DLD1 (cell line): ENCODE results near the gene HSPG2.
"Not testable (repeated sequence)": the region's sequence is repeated elsewhere in the genome, so short reads cannot be mapped to it uniquely, and the experiment has no call there.

ENCODE experiments used
- in situ Hi-C: cut with HindIII; loops from 2 replicates; pipeline ENCODE4 v1.10.0; 2017; ENCODE audit warnings: low sequenced_read_pairs

The HSPG2 gene

DNA sequence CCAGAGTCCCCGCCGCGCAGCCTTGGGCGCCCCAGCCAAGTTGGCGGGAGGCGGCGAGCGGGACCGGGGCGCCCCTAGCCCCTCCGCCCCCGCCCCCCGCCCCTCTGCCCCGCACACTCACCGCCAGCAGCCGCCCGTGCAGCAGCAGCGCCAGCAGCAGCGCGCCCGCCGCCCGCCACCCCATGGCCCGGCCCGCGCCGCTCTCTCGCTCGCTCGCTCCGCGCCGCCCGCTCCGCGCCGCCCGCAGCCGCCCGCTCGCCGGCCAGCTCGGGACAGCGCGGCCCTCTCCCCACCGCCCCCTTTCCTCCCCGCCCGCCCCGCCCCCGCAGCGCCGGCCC, at the start of gene HSPG2:
HSPG2 (minus strand) TSS at position 277 of the 338 bp plus-strand sequence; CDS start at position 184, 93 bp downstream.
- in situ Hi-C loops, result no loop called here

DNA sequence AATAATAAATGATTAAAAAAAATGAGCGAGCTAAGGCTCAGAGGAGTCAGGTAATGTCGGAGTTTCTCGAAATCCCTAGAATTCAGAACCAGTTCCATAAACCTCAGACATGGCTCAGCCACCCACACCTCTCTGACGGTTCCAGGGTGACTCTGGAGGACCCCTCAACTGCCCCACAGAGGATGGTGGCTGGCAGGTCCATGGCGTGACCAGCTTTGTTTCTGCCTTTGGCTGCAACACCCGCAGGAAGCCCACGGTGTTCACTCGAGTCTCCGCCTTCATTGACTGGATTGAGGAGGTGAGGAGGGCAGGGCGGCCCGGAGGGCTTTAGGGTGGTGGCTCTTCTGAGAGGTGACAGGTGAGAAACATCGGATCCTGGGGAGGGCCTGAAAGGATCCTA, 49.3 kb upstream of the HSPG2 start:
- in situ Hi-C loops, result not testable (repeated sequence)

DNA sequence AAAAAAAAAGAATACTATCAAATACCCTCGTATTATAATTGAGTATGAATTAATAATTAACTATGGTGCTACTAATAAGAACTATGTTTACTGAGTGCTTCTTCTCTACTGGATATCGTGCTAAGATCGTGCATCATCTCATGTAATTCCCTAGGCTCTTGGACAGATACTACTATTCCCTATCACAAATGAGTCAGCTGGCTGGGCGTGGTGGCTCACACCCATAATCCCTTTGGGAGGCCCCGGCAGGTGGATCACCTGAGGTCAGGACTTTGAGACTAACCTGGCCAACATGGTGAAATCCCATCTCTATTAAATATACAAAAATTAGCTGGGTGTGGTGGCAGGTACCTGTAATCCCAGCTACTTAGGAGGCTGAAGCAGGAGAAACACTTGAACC, 48.8 kb upstream of the HSPG2 start:
- in situ Hi-C loops, result not testable (repeated sequence)

DNA sequence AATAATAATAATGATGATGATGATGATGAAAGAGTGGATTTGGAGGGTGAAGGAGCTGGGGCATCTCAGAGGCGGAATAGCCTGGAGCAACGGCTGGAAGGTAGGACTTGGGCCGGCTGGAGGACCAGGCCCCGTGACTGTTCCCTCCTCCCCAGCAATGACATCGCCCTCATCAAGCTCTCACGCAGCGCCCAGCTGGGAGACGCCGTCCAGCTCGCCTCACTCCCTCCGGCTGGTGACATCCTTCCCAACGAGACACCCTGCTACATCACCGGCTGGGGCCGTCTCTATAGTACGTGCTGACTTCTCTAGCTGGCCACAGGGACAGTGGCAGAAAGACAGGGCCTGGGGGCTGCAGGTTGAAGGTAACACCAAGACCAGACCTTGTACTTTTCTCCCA, 46.4 kb upstream of the HSPG2 start:
- in situ Hi-C loops, result not testable (repeated sequence)

DNA sequence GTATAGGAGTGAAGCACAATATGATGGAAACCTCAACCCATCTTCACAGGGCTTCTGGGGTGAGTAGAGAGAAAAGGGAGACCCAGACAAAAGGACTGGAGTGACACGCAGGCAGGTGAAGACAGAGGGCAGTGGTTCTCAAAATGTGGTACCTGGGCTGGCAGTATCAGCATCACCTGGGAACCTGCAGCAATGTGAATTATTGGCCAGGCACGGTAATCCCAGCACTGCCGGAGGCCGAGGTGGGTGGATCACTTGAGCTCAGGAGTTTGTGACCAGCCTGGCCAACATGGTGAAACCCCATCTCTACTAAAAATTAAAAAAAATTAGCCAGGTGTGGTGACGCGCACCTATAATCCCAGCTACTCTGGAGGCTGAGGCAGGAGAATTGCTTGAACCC, 45.0 kb upstream of the HSPG2 start:
- in situ Hi-C loops, result not testable (repeated sequence)

DNA sequence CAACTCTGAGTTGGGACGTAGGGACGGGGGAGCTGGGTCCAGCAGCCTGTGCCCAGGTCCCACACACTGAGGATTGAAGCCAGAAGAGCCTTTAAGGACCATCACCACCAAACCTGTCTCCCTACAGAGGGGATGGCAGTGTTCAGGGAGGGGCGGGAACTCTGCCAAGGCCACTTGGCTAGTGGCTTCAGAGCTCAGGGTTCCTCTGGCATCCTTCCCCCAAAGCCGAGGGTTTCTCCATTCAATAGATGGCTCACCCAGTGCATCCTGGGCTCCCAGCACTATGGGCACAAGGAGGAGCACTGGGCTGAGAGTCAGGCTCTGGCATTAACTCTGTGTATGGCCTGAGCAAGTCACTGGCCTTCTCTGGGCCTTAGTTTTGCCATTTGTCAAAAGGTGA, 44.1 kb upstream of the HSPG2 start:
- in situ Hi-C loops, result not testable (repeated sequence)

DNA sequence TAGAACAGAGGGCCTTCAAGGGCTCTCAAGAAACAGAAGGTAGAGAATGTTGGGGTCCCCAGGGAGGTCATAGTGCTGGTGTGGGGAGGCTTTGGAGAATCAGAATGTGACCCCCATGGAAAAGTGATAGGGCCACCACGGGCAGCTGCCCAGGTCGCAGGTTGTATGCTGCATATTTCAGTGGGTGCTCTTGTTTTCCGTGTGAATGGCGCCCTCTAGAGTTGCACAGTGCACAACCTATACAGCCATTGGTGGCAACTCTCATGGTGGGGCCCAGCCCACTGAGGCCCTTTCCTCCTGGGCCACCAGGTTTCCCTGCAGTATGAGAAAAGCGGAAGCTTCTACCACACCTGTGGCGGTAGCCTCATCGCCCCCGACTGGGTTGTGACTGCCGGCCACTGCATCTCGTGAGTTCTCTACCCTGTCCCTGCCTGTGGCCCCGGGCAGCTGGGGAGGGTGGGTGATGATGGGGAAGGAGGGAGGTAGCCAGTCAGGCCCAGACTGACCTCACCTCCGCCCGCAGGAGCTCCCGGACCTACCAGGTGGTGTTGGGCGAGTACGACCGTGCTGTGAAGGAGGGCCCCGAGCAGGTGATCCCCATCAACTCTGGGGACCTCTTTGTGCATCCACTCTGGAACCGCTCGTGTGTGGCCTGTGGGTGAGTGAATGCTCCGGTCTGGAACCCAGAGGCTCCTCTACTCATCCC, 43.6 kb upstream of the HSPG2 start:
- in situ Hi-C loops, result not testable (repeated sequence)

DNA sequence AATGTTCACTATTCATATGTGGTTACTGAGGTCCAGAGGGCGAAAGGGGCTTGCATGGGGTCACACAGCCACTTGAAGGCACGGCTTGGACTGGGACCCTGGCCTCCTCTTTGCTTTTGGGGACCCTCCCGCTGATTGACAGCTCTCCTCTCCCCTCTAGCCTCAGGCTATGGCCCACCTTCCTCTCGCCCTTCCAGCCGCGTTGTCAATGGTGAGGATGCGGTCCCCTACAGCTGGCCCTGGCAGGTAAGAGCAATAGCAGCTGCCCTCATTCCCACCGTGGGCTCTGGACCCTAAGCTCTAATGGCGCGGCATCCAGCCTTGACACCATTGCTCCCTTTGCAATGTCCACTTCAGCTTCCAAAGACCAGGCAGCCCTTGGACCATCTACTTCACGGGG, 41.1 kb upstream of the HSPG2 start:
- in situ Hi-C loops, result not testable (repeated sequence)

DNA sequence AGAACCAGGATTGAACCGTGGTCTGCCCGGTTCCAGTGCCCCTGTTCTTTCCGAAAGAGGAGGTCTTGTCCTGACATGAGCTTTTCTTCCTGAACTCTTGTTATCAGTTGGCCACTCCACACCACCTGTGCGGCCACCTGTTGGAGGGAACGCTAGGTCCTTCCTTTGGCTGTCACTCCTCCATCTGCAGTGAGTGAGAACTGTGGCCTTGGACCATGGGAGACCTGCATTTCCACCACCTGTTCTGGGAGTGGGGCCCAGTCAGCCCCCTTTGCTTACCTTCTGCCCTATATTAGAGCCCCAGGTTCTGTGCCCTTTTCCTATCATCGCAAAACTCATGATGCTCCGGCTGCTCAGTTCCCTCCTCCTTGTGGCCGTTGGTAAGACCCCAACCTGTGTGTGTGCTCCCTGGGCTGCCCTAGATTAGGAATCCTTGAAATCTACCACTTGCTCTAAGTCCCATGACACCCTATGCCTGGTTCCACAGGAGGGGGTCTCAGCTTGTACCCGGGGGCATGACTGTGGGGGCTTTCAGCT, 39.7 kb upstream of the HSPG2 start, which contains the start of gene CELA3B:
CELA3B (plus strand) TSS at position 320 of the 537 bp plus-strand sequence; CDS start at position 338, 18 bp downstream.
- in situ Hi-C loops, result not testable (repeated sequence)

DNA sequence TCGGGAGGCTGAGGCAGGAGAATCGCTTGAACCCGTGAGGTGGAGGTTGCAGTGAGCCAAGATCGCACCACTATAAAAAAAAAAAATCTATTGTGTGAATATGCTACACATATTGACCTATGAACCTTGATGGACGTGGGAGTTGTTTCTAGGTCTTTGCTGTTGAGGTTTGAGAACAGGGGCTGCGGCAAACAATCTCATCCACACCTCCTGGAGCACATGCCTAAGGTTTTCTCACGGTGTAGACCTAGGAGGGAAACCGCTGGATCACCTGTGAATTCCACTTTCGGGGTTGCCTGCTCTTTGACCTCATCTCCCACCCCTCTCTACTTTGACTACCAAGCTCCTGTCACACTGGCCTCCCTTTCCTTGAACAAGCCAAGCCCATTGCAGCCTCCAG, 38.2 kb upstream of the HSPG2 start:
- in situ Hi-C loops, result not testable (repeated sequence)

DNA sequence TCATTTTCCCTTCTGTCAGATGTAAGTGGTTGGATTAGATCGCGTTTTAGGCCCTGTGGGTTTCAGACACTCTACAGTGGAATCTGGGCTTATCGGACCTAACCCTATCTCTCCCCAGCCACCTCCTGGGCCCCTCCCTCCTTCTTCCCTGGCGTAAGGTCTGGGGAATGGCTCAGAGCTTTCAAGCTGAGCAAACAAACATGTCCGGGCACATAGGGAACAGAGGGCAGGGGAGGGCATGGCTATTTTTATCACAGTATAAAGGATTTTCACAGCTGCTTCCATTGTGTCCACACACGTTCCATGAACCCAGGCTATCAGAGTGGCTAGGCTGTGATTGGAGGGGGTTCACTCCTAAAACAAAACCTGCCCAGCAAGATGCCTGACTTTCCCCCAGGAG, 37.6 kb upstream of the HSPG2 start:
- in situ Hi-C loops, result not testable (repeated sequence)

DNA sequence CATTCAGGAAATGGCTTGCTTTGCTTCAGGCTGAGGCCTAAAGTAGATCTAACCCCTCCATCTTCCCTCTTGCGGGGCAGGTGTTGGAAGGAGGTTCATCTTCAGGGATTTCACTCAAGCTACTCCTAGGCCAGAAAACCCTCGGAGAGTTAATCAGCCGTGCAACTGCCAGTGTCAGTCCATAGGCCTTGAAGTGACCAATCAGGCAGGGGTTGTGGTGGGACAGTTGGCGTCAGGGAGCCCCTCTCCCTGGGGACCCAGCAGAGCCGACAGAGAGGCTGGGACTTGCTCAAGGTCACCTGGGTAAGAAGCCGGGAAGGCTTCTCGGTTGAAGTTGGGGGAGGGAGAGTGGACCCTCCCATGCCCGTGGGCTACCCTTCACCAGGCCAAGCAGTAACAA, 36.8 kb upstream of the HSPG2 start:
- in situ Hi-C loops, result not testable (repeated sequence)

DNA sequence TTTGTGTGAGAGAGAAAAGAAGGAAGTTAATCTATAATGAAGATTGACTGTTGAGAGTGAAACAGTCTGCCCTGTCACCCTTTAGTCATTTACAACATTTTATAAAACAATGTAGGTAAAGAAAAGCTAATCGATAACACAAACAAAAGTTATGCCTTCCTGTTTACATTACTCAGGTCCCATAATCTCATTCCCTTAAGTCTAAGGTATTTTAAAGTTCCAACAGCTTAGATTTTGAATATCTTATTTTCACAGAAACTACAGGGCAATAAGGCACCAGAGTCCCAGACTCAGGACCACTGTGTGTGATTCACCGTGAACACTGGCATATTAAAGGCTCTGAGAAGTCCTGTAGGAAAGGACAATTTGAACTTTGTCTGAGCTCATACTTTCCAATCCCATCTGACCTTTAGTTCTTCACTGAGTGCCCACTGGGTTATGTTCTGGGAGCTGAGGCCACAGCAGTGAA, 35.9 kb upstream of the HSPG2 start:
- in situ Hi-C loops, result not testable (repeated sequence)

DNA sequence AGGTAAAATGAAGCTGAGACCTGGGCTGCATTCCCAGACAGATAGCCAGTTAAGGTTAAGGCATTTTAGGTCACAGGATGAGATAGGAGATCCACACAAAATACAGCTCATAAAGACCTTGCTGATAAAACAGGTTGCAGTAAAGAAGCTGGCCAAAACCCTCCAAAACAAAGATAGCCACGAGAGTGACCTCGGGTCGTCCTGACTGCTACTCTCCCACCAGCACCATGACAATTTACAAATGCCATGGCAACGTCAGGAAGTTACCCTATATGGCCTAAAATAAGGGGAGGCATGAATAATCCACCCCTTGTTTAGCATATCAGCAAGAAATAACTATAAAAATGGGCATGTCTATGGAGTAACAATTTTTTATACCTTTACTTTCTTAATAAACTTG, 33.4 kb upstream of the HSPG2 start:
- in situ Hi-C loops, result not testable (repeated sequence)

DNA sequence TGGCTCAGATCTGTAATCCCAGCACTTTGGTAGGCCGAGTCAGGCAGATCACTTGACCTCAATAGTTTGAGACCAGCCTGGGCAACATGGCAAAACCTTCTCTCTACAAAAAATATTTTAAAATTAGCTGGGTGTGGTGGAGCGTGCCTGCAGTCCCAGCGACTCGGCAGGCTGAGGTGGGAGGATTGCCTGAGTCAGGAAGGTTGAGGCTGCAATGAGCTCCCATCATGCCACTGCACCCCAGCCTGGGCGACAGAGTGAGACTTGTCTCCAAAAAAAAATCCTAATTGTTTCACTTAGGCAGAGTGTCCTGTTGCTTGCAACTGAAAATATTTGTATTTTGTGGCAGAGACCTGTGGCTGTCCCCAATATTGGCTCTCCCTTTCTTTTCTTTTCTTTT, 32.0 kb upstream of the HSPG2 start:
- in situ Hi-C loops, result not testable (repeated sequence)

DNA sequence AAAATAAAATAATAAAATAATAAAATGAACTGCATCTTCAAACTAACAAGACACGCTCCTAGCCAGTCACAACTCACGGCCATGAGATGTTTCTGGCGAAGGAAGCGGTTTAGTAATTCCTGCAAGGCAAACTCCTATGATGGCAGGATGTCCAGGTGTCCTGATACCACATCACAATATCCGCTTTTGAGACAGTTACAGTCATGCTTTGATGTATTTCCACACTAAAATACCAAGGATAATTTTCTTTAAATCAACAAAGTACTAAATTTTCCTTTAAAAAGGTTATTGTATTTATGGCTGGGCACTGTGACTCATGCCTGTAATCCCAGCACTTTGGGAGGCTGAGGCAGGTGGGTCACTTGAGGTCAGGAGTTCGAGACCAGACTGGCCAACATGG, 30.1 kb upstream of the HSPG2 start:
- in situ Hi-C loops, result not testable (repeated sequence)

DNA sequence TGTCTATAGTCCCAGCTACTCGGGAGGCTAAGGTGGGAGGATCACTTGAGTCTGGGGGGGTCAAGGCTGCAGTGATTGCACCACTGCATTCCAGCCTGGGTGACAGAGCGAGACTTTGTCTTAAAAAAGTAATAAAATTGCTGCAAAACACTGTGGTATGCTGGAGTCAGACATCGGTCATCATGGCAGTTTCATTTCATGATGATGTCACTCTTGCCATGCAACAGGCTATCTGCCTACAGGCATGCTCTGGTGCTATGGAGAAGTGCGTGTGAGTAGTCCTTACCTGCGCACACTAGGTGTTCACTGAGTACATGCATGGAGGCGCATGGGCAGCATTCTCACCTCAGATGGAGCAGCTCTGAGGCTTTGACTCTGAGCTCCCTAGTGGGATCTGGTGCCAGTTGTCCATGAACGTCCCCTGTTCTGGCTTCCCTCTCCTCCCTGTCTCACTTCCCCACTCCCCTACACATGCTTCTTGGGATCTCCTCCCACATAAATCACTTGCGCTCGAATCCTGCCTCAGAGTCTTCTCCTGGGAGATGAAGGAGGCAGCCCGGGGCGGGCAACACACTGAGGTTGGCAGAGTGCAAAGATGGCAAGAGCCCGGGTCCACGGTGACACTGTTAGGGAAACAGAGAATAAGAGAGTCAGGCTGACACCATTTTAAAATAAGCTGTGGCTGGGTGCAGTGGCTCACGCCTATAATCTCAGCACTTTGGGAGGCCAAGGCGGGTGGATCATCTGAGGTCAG, 29.3 kb upstream of the HSPG2 start:
- in situ Hi-C loops, result no loop called here

DNA sequence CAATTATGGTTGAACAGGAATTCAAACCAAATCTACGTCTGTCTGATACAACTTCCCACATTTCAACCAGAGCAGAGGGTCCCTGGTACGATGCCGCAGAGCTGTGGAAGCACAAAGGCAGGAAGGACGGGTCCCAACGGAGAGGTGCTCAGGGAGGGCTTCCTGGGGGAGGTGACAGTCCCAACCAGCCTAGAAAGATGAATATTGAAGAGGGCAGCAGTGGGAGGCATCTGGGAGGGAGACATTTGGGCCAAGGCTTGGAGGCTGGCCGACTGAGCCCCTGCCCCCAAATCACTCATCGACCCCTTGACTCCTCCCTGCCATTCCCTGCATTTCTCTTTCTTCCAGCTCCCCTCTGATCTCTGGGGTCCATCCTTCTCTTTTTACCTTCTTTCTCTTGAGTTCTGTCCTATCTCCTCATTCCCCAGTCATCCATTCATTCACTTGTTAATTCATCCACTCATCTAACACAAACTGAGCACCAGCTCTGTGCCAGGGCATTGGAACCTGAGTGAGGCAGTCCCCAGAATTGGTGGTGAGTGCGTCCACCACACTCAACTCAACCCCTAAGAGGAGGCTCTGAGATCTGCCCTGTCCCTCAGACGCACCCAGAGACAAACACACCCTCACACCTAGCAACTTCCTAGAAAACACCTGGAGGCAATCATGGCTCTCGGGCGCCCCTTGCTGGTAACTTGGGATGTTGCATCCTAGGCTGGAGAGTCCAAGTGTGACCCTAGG, 26.5 kb upstream of the HSPG2 start:
- in situ Hi-C loops, result no loop called here

DNA sequence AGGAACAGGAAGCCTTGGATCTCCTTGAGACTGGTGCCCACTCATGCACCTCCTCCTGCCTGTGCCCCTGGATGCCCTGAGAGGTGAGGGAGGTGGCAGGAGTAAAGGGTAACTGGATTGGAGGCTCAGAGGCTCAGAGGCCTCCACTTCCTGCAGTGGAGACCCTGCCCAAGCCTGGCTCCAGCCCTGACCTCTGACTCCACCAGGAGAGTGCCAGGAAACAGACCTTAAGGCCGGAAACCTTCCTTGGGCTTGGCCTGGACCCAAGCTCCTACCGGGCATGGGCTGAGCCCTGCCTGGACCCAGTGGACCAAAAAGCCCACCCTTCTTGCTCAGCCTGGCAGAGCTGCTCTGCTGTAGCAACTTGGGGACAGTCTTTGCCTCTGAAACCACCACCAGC, 24.7 kb upstream of the HSPG2 start:
- in situ Hi-C loops, result no loop called here

DNA sequence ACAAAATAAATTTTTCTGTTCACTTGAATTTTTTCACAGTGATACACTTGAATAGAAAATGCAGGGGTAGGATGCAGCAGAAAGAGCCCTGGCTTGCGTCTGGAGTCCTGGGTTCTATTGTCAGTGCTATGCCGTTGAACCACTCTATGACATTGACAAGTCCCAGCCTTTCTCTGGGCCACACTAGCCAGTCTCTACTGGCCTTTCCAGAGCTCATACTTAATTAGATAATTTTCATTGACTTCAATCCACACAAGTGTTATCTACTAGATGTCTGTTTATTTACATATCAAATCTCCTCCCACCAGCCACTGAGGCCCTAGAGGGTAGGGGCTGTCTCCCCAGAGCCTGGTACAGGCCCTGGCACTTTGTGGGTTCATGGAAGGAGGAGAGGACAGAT, 24.2 kb upstream of the HSPG2 start:
- in situ Hi-C loops, result no loop called here
